ENCODE data around the gene NOD2.

Gene NOD2

GRCh38 chr16:50677351-50677750, 16.1 kb upstream of the NOD2 start:
- FAIRE-seq (no peak), DNase-seq (ENCODE audit: insufficient read length, low spot score) (no peak)
- no peak for TF ChIP-seq POLR2A (IDR thresholded peaks at IDR 0.05; ENCODE audit: low read depth, low read length)

GRCh38 chr16:50678531-50678930, 14.9 kb upstream of the NOD2 start:
- no peak for TF ChIP-seq POLR2A (IDR thresholded peaks at IDR 0.05; ENCODE audit: low read depth, low read length)
- FAIRE-seq (no peak), DNase-seq (ENCODE audit: insufficient read length, low spot score) (no peak)

- TF ChIP-seq POLR2A (IDR thresholded peaks at IDR 0.05; ENCODE audit: low read depth, low read length) = no peak
- no peak for FAIRE-seq
Observed at GRCh38 chr16:50679266-50679665, 14.1 kb upstream of the NOD2 start.

GRCh38 chr16:50679676-50680555, 13.5 kb upstream of the NOD2 start:
- no peak for DNase-seq (ENCODE audit: insufficient read length, low spot score)
- no peak for TF ChIP-seq POLR2A (IDR thresholded peaks at IDR 0.05; ENCODE audit: low read depth, low read length)
- FAIRE-seq = no peak

More at GRCh38 chr16:50679266-50679665, 14.1 kb upstream of the NOD2 start:
- no peak for DNase-seq (ENCODE audit: insufficient read length, low spot score)

- no peak for TF ChIP-seq POLR2A (IDR thresholded peaks at IDR 0.05; ENCODE audit: low read depth, low read length)
- DNase-seq (ENCODE audit: insufficient read length, low spot score) = no peak
- no peak for FAIRE-seq
Observed at GRCh38 chr16:50680556-50680893, 12.9 kb upstream of the NOD2 start.

GRCh38 chr16:50681021-50681885, 12.2 kb upstream of the NOD2 start, which contains the start of gene SNX20:
TSS of gene SNX20 (minus strand) at chr16:50681312. CDS start at chr16:50677526, 3,786 bp downstream.
- no peak for TF ChIP-seq POLR2A (IDR thresholded peaks at IDR 0.05; ENCODE audit: low read depth, low read length)
- FAIRE-seq (no peak), DNase-seq (ENCODE audit: insufficient read length, low spot score) (no peak)

- DNase-seq (ENCODE audit: insufficient read length, low spot score) = no peak
- no peak for FAIRE-seq
Observed at GRCh38 chr16:50683689-50684374, 9.6 kb upstream of the NOD2 start.

GRCh38 chr16:50684823-50685461, 8.5 kb upstream of the NOD2 start:
- no peak for FAIRE-seq
- no peak for TF ChIP-seq POLR2A (IDR thresholded peaks at IDR 0.05; ENCODE audit: low read depth, low read length)
- no peak for DNase-seq (ENCODE audit: insufficient read length, low spot score)

More at GRCh38 chr16:50683689-50684374, 9.6 kb upstream of the NOD2 start:
- no peak for TF ChIP-seq POLR2A (IDR thresholded peaks at IDR 0.05; ENCODE audit: low read depth, low read length)

GRCh38 chr16:50685462-50686063, 7.8 kb upstream of the NOD2 start:
- DNase-seq (ENCODE audit: insufficient read length, low spot score) (no peak), FAIRE-seq (no peak)
- no peak for TF ChIP-seq POLR2A (IDR thresholded peaks at IDR 0.05; ENCODE audit: low read depth, low read length)

- DNase-seq (ENCODE audit: insufficient read length, low spot score) (no peak), FAIRE-seq (no peak)
- TF ChIP-seq POLR2A (IDR thresholded peaks at IDR 0.05; ENCODE audit: low read depth, low read length) = no peak
Observed at GRCh38 chr16:50688083-50688482, 5.3 kb upstream of the NOD2 start.

GRCh38 chr16:50688867-50689266, 4.5 kb upstream of the NOD2 start:
- no peak for FAIRE-seq
- no peak for TF ChIP-seq POLR2A (IDR thresholded peaks at IDR 0.05; ENCODE audit: low read depth, low read length)

GRCh38 chr16:50690177-50690576, 3.2 kb upstream of the NOD2 start:
- FAIRE-seq (no peak), DNase-seq (ENCODE audit: insufficient read length, low spot score) (no peak)
- TF ChIP-seq POLR2A (IDR thresholded peaks at IDR 0.05; ENCODE audit: low read depth, low read length) = no peak

More at GRCh38 chr16:50688867-50689266, 4.5 kb upstream of the NOD2 start:
- DNase-seq (ENCODE audit: insufficient read length, low spot score) = no peak

GRCh38 chr16:50692644-50692998, 785 bp upstream of the NOD2 start:
- TF ChIP-seq POLR2A (IDR thresholded peaks at IDR 0.05; ENCODE audit: low read depth, low read length) = no peak
- FAIRE-seq = no peak

More at GRCh38 chr16:50692644-50692998, 785 bp upstream of the NOD2 start:
- DNase-seq (ENCODE audit: insufficient read length, low spot score) = no peak

Measured in H54 (cell line).